WERI-Rb-1 (cell line): ENCODE measurements around the gene POLR3B.
"Not testable (repeated sequence)": the region's sequence is repeated elsewhere in the genome, so short reads cannot be mapped to it uniquely, and the experiment has no call there.

Experiments
- DNase-seq: peaks from one replicate; pipeline ENCODE4 v3.0.0-alpha.2; 2020
- H3K27ac ChIP-seq: fragments of 250-450 bp; sonication (Bioruptor Pico); 2 replicates; pipeline ENCODE4 v1.5.1; 2020; ENCODE audit warnings: mild to moderate bottlenecking, moderate library complexity
- H3K27me3 ChIP-seq: fragments of 250-450 bp; sonication (Bioruptor Pico); 2 replicates; pipeline ENCODE4 v1.5.1; 2021; ENCODE audit warnings: mild to moderate bottlenecking, low read depth, moderate library complexity; ENCODE audit not compliant: insufficient read depth, severe bottlenecking
- H3K36me3 ChIP-seq: fragments of 250-450 bp; sonication (Bioruptor Pico); 2 replicates; pipeline ENCODE4 v1.5.1; 2020; ENCODE audit warnings: mild to moderate bottlenecking, moderate library complexity
- H3K4me3 ChIP-seq: 2 replicates; pipeline ENCODE4 v1.5.1; 2011; ENCODE audit warnings: low read depth, mild to moderate bottlenecking, control low read depth, low read length
- H3K9me3 ChIP-seq: fragments of 250-450 bp; sonication (Bioruptor Pico); 2 replicates; pipeline ENCODE4 v1.5.1; 2021; ENCODE audit warnings: mild to moderate bottlenecking, moderate library complexity; ENCODE audit not compliant: severe bottlenecking
- CTCF ChIP-seq: IDR thresholded peaks from 2 replicates; pipeline ENCODE4 v1.5.1; 2011; ENCODE audit warnings: low read depth, mild to moderate bottlenecking, control low read depth, inconsistent platforms, low read length

The POLR3B gene

DNA sequence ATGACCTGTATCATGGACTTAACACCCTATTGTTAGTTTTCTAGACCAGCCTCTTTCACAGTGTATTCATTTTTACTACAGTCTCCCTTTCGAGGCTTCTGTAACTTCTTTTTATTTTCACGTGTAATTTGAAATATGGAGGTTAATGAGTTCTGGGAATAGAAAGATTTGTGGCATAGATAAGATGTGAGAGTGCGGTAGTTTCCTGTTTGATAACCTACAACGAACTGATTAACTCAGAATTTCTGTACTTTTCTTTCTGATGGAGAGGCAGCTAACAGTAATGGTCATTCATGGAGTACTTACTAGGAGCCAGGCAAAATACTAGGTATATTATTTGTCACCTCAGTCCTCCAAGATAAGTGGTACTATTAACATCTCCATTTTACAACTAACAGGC lies 21.2 kb downstream of the POLR3B start:
- no peaks in the 10 kb centered on the region for H3K27me3 ChIP-seq
- no peaks in the 10 kb centered on the region; the same call in 1 of the 2 replicates for H3K36me3 ChIP-seq
- no peak for TF ChIP-seq CTCF
- no peak overlapping the region for H3K4me3 ChIP-seq
- DNase-seq = no peak
- no peak overlapping the region for H3K27ac ChIP-seq
- no peaks in the 10 kb centered on the region for H3K9me3 ChIP-seq

GRCh38 chr12:106380954-106381353 lies 23.4 kb downstream of the POLR3B start:
- Histone ChIP-seq H3K9me3 (no peaks in the 10 kb centered on the region), H3K4me3 (no peak overlapping the region), H3K36me3 (no peaks in the 10 kb centered on the region; the same call in 1 of the 2 replicates), H3K27me3 (no peaks in the 10 kb centered on the region), H3K27ac (no peak overlapping the region)
- TF ChIP-seq CTCF = no peak
- no peak for DNase-seq

DNA sequence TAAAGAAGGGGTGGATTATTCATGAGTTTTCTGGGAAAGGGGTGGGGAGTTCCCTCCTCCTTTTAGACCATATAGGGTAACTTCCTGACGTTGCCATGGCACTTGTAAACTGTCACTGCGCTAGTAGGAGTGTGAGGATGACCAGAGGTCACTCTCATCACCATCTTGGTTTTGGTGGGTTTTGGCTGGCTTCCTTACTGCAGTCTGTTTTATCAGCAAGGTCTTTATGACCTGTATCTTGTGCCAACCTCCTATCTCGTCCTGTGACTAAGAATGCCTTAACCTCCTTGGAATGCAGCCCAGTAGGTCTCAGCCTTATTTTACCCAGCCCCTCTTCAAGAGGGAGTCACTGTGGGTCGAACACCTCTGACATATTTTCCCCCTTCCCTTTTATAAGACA lies 24.3 kb downstream of the POLR3B start:
- H3K27me3 ChIP-seq, H3K9me3 ChIP-seq, H3K27ac ChIP-seq, H3K4me3 ChIP-seq, DNase-seq, H3K36me3 ChIP-seq: not testable (repeated sequence)

- no peak for TF ChIP-seq CTCF
- Histone ChIP-seq H3K36me3 (no peaks in the 10 kb centered on the region; the same call in 1 of the 2 replicates), H3K9me3 (no peaks in the 10 kb centered on the region), H3K27me3 (no peaks in the 10 kb centered on the region), H3K4me3 (no peak overlapping the region), H3K27ac (no peak overlapping the region)
- DNase-seq = no peak
Measured at GRCh38 chr12:106386813-106387535, 29.4 kb downstream of the POLR3B start.

DNA sequence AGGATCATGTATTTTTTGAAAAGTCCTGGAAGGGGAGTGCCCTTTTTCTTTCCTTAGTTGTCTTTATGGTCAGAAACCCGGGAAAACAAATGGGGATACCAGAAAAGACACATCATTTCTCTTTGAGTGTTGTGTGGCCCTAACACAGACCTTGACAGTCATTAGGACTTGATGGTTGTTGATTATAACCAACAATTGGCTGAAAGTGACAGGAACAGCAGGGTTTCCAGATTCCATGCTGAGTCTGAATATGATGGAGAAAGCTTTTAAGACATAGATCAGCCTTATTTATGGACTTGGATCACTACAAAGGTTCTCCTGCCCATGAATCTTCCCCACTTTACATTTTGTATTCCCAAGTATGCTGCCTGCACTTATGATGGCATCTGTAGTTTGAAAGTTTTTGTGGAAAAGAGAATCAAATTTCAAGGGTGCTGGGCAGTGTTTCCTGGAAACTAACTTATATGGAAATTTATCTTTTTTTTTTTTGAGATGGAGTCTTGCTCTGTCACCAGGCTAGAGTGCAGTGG lies 30.4 kb downstream of the POLR3B start:
- Histone ChIP-seq H3K9me3 (no peaks in the 10 kb centered on the region), H3K27ac (no peak overlapping the region), H3K4me3 (no peak overlapping the region), H3K36me3 (no peaks in the 10 kb centered on the region), H3K27me3 (no peaks in the 10 kb centered on the region)
- no peak for DNase-seq
- no peak for TF ChIP-seq CTCF

GRCh38 chr12:106389151-106389550 lies 31.6 kb downstream of the POLR3B start:
- no peak for TF ChIP-seq CTCF
- Histone ChIP-seq H3K4me3 (no peak overlapping the region), H3K27me3 (no peaks in the 10 kb centered on the region), H3K36me3 (no peaks in the 10 kb centered on the region), H3K27ac (no peak overlapping the region), H3K9me3 (no peaks in the 10 kb centered on the region)
- DNase-seq = no peak
